ENCODE measurements around the gene SMIM34. TPM values are rescaled to one million over a fixed set of nuclear protein-coding genes. Genes with fewer than 3 reads are reported as not detected.

The SMIM34 gene
- total and polyA plus RNA-seq, 2 of the 4 experiments (the other 2 are of a cell fraction), result not detected

- Histone ChIP-seq H2BK20ac (ENCODE audit: low read depth, low read length) (no peak overlapping the region), H3K9ac (ENCODE audit: low read depth, low read length) (no peak overlapping the region), H3K23ac (ENCODE audit: low read depth, low read length) (no peak overlapping the region), H4K8ac (ENCODE audit: low read depth in 2 of 2, low read length in 2 of 2) (no peak overlapping the region), H3K9me3 (ENCODE audit: control insufficient read depth, insufficient read depth, low read length) (no peaks in the 10 kb centered on the region), H2AK9ac (replicated peaks; ENCODE audit: low read depth, low read length, poor library complexity) (no peak overlapping the region), H3K14ac (replicated peaks; ENCODE audit: low read depth, low read length) (no peak overlapping the region), H2BK5ac (ENCODE audit: low read depth, low read length, poor library complexity, severe bottlenecking) (no peak overlapping the region), H4K91ac (ENCODE audit: insufficient read depth, low read depth, low read length) (no peak overlapping the region), H2BK120ac (ENCODE audit: low read depth, low read length) (no peak overlapping the region), H3K4me1 (ENCODE audit: control insufficient read depth, insufficient read depth, low read length) (no peaks in the 10 kb centered on the region), H3K56ac (ENCODE audit: extremely low read depth, insufficient read depth, low read length) (no peak overlapping the region), H3K4me3 (ENCODE audit: insufficient read depth, low read depth, low read length) (no peak overlapping the region), H3K4me2 (ENCODE audit: low read depth, low read length) (no peak overlapping the region), H2BK15ac (ENCODE audit: low read depth, low read length) (no peak overlapping the region), H3K36me3 (ENCODE audit: control insufficient read depth, insufficient read depth, low read length) (no peaks in the 10 kb centered on the region), H3K27ac (ENCODE audit: insufficient read depth, low read length) (no peak overlapping the region), H3K9me1 (ENCODE audit: insufficient read depth, low read length) (no peaks in the 10 kb centered on the region; the same call in 1 of the 2 replicates), H4K5ac (ENCODE audit: low read depth, low read length) (no peak overlapping the region), H4K20me1 (ENCODE audit: insufficient read depth, low read length) (no peaks in the 10 kb centered on the region), H2AFZ (replicated peaks; ENCODE audit: low read length, poor library complexity) (no peak overlapping the region), H3K18ac (ENCODE audit: low read depth, low read length) (no peak overlapping the region), H2AK5ac (ENCODE audit: low read depth, low read length) (no peak overlapping the region), H3K27me3 (ENCODE audit: control insufficient read depth, insufficient read depth, low read length) (peaks cover 18% of the 10 kb centered on the region), H3K79me1 (ENCODE audit: low read depth in 1 of 2, low read length in 2 of 2) (no peaks in the 10 kb centered on the region), H3K4ac (ENCODE audit: low read depth, low read length) (no peak overlapping the region)
- intact Hi-C loops (cut with micrococcal nuclease) (no loop called here), in situ Hi-C loops (cut with MboI; ENCODE audit: low sequenced_read_pairs) (no loop called here), dilution Hi-C loops (cut with HindIII; ENCODE audit: low sequenced_read_pairs, unreplicated experiment) (no loop called here)
- ChIA-PET POLR2A (ENCODE audit: unreplicated experiment) (no interaction called here), CTCF (no interaction called here)
- no peak for ATAC-seq (ENCODE audit: low read depth)
- no CpG with 5 or more reads among the region's 1 CpG for WGBS, 2 experiments (ENCODE audit: extremely low coverage in 2 of 2, insufficient read length in 1 of 2)
- no TSS peak for BruUV-seq (replicated peaks)
- DNase-seq, result no peak
- TF ChIP-seq CTCF (conservative IDR thresholded peaks at IDR 0.05; ENCODE audit: low read depth, low read length) (no peak), MAZ (IDR thresholded peaks at IDR 0.05; ENCODE audit: borderline replicate concordance, low read depth, low read length) (no peak)
Observed at GRCh38 chr21:34369741-34370140, 54.0 kb downstream of the SMIM34 start.

Small RNA genes lying within 50 kb of the gene (microRNA-seq; reads per million reads assigned to microRNA genes)
- gene RF00614 (ENCODE audit: insufficient read depth, insufficient read length), result not detected

Small RNA genes lying within 50 kb of the gene (small RNA-seq; reads per million reads assigned to genes)
- 0 reads per million in 5 experiments for gene RF00614

Other genes starting within 250 kb of the SMIM34 start
- not detected in 2 replicates for gene KCNE2, start 59.9 kb downstream of the SMIM34 start, total RNA-seq (2012; rRNA removed)
- not detected in 2 replicates for gene KCNE2, start 59.9 kb downstream of the SMIM34 start, polyA plus RNA-seq (2012; rRNA removed)
- gene SMIM11, start 48.4 kb downstream of the SMIM34 start, total RNA-seq (2012; rRNA removed), result 6.9 and 8.8 TPM in 2 replicates
- gene SMIM11, start 48.4 kb downstream of the SMIM34 start, polyA plus RNA-seq (2012; rRNA removed), result 2.6 and 3.6 TPM in 2 replicates
- gene KCNE1, start 88.3 kb upstream of the SMIM34 start, total RNA-seq (2012; rRNA removed), result 0.83 and 0.90 TPM in 2 replicates
- gene KCNE1, start 88.3 kb upstream of the SMIM34 start, polyA plus RNA-seq (2012; rRNA removed), result 0.37 and 0.46 TPM in 2 replicates
- 175 and 183 TPM in 2 replicates for gene RCAN1, start 191.2 kb upstream of the SMIM34 start, total RNA-seq (2012; rRNA removed)
- gene RCAN1, start 191.2 kb upstream of the SMIM34 start, polyA plus RNA-seq (2012; rRNA removed), result 43.0 and 53.5 TPM in 2 replicates
- not detected in 2 replicates for gene CLIC6, start 245.0 kb upstream of the SMIM34 start, total RNA-seq (2012; rRNA removed)
- not detected in 2 replicates for gene CLIC6, start 245.0 kb upstream of the SMIM34 start, polyA plus RNA-seq (2012; rRNA removed)